HPDE6-E6E7 (cell line): ENCODE measurements around the gene ZDHHC11B.
"Not testable (repeated sequence)": the region's sequence is repeated elsewhere in the genome, so short reads cannot be mapped to it uniquely, and the experiment has no call there.

ENCODE experiments used
- DNase-seq: peaks from one replicate; pipeline ENCODE4 v3.0.0; 2011; ENCODE audit warnings: missing footprints; ENCODE audit errors: extremely low spot score

The ZDHHC11B gene, protein sequence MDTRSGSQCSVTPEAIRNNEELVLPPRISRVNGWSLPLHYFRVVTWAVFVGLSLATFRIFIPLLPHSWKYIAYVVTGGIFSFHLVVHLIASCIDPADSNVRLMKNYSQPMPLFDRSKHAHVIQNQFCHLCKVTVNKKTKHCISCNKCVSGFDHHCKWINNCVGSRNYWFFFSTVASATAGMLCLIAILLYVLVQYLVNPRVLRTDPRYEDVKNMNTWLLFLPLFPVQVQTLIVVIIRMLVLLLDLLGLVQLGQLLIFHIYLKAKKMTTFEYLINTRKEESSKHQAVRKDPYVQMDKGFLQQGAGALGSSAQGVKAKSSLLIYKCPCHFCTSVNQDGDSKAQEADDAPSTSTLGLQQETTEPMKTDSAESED

DNA sequence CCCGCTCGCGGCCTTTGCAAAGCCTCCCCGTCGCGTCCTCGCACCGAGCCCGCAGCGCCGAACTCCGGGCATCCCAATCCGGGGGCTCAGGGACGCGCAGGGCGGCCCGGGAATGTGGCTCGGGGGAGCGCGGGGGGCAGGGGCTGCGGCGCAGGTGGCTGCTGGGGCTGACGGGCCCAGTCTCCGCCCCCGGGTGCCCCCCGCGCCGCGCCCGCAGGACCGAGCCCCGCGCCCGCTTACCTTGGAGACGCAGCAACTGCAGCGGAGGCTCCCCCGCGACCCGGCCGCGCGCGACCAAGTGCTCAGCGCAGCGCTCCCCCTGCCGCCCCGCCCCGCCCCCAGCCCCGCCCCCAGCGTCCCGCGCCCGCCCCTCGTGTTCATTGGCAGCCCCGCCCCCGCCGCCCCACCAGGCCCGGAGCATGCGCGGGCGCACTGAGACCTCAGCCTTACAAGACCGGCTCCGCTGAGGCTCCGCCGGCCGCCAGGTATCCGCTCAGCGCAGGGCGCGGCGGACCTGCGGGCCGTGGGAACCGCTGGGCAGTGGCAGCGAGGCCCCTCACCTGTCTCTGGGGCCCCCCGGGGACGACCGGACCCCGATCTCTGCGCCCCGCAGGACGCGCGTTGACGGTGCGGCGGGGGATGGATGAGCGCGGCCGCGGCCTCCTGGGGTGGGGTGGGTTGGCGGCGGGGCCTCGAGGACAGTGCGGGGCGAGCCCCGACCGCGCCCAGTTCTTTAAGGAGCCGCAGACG, at the start of gene ZDHHC11B:
ZDHHC11B (minus strand) TSS at position 302 of the 750 bp plus-strand sequence. CDS start 17,810 bp downstream, outside the sequence.
- DNase-seq: peak; percentile 99

DNA sequence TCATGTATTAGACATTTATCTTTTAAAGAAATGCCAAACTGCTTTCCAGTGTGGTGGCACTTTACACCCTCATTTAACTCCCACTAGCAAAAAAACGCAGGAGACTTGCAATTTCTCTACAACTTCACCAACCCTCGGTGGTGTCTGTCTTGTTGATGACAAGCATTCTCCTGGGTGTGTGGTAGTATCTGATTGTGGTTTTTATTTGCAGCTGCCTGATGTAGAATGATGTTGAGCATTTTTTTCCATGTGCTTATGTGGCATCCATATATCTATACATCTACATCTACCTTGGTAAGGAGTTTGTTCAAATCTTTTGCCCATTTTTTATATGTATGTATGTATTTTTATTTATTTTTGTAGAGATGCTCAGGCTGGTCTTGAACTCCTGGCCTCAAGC, 49.5 kb upstream of the ZDHHC11B start:
- DNase-seq: not testable (repeated sequence)

DNA sequence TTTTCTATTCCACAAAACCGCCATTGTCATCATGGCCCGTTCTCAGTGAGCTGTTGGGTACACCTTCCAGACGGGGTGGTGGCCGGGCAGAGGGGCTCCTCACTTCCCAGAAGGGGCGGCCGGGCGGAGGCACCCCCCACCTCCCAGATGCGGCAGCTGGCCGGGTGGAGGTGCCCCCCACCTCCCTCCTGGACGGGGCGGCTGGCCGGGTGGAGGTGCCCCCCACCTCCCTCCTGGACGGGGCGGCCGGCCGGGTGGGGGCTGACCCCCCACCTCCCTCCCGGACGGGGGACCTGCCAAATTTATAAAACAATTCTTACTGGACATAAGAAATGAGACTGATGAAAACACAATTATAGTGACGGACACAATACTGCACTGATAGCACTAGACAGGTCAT, 43.7 kb upstream of the ZDHHC11B start:
- DNase-seq: not testable (repeated sequence)

DNA sequence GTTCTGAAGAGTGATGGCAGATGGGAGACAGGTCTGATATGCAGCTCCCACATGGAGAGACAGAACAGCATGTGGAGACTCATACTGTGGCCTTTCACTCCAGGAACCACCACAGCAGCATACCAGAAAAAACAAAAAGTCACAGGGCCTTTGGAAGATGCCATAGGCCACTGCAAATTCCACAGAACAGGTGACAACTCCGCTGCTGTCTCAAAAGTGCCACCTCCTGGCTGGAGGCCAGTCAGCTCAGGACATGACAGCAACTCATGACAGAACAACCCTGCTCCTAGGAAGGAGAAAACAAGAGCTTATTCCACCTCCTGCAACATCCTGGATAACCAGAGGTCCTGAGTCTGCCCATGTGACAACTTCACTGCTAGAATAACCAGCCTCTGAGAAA, 41.0 kb upstream of the ZDHHC11B start:
- DNase-seq: not testable (repeated sequence)

DNA sequence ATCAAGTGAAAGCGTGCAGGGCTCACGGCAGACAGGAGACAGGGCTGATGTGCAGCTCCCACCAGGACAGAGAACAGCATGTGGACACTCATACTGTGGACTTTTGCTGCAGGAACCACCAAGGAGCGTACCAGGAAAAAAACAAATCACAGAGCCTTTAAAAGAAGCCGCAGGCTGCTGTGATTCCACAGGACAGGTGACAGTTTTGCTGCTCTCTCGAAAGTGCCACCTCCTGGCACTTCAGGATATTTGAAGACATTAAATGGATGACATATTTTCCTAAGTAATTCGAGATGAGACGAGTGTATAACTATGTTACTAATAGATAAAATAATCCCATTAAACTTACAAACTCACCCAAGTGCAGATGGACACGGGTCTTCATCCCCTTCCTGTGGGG, 37.0 kb upstream of the ZDHHC11B start:
- DNase-seq: no peak

DNA sequence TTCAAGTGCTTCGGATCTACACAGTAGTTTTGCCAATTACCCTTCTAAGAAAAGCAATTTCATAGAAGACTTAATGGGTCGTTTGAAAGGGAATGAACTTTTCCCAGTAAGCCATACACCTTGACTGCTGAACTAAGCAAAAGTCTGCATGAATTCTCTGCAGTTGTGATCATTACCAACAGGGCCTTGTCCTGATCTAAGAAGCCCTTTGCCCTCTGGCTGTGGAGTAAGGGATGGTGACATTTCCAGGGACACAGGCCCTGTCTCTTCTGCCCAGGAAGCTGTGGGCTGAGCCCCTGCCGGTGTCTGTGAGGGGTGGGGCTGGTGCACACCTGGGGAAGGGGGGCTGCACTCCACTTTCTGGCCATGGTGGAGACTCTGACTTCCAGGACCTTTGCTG, 35.7 kb upstream of the ZDHHC11B start:
- no peak for DNase-seq

DNA sequence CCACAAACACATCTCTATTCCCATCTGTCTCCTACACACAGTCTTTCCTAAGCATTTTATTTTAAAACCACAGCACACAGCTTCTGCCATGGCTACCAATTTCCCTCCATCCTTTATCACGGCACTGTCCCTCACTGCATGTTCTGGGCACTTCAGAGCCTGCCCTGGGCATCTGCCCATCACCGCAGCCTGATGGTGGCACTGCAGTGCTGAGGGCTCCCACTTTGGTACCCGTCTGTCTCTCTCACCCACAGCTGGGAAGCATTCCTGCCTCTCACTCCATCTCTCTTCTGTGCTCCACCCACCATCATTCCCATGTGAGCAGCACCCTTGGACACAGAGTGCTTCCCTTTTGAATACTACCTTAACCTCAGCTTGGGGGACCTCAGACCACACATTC, 34.5 kb upstream of the ZDHHC11B start:
- no peak for DNase-seq

DNA sequence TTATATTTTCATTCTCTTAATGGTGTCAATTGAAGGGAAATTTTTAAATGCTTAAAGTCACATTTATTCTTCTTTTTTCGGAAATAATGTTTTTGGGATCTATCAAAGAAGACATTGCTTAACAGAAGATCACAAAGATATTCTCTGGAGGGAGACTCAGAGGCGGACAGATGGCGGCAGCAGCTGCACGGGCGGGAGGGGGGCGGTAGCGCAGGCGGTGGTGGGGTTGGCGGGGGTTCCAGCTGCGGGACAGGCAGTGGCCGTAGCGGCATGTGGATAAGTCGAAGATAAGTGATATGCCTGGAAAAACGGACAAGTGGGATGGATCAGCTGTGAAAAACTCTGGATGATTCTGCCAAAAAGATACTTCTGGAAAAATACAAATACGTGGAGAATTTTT, 31.6 kb upstream of the ZDHHC11B start:
- DNase-seq: no peak

DNA sequence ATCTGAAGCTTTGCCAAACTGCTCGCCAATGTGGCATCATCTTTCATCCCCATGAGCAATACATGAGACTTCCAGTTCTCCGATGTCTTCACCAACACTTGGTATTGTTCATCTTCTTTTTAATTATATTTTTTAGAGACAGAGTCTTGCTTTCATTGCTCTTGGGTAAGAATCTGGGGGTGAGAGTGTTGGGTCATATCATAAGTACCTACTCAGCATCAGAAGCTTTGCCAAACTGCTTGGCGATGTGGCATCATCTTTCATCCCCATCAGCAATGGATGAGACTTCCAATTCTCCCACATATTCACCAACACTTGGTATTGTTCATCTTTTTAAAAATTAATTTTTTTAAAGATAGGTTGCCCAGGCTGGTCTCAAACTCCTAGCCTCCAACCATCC, 30.9 kb upstream of the ZDHHC11B start:
- DNase-seq: no peak

DNA sequence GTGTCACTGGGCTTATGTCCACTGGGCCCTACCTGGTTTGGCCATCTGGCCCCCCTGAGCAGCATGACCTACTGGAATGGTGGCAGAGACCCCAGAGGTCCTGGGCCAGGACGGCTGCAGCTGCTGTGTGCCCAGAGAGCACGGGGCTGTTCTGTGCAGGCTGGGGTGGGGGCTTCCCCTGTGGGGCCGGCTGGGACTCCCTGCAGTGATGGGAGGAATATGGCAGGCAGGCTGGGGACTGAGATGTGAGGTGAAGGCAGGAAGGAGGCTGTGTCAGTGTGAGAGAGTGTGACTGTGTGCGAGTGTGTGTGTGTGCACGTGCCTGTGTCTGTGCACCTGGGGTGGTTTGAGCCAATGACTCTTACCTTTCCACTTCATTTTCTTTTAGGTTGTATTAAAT, 29.0 kb upstream of the ZDHHC11B start:
- not testable (repeated sequence) for DNase-seq

DNA sequence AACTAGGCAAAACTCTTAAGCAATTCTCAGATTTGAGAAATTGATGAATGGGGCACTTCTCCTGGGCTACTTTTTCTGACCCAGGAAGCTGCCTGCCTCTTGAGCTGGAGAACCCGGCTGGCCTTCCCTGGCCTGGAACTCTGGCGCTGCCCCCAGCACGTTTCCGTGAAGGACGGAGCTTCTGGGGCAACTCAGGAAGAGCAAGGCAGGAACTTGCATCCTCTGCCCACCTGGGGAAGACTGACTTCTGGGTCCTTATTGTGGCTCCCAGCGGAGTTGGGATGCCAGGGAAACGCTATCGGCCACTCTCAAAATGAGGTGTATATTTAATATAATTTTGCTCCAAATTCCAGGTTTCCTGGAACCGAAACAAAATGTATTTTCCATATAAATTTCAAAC, 26.9 kb upstream of the ZDHHC11B start:
- DNase-seq: not testable (repeated sequence)

DNA sequence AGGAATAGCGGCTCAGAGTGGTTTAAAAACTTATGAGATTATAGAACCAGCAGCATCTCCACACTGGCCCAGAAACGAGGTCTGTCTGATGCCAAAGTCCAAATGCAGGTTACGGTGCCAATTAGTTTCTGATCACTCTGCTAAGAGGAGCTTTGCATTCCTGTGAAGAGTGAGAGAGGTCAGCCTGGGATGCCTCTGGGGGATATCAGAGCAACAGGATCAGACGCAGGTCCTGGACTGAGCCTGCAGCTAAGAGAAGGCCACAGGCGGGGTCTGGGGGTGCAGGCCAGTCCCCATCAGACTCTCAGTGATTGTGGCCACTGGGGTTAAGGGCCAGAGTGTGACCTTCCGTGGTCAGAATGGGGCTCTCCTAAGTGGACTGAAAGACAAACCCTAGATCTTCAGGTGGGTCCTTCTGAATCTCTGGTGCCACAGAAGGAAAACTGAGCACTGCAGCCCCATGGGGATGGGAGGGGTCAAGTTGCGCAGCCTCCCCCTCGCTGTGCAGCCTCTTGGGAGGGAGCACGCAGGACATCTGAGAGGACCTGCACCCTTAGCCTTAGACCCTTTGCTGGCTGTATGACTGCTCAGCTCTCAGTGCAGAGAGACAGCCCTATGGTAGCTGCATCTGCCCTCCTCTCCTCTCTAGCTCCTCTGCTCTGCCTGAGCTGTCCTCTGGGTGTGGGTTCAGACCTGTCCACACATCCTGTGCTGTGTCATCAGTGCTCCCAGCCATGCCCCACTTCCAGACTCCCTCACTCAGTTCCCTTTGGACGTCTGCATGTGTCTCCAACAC, 23.4 kb upstream of the ZDHHC11B start:
- DNase-seq: not testable (repeated sequence)

DNA sequence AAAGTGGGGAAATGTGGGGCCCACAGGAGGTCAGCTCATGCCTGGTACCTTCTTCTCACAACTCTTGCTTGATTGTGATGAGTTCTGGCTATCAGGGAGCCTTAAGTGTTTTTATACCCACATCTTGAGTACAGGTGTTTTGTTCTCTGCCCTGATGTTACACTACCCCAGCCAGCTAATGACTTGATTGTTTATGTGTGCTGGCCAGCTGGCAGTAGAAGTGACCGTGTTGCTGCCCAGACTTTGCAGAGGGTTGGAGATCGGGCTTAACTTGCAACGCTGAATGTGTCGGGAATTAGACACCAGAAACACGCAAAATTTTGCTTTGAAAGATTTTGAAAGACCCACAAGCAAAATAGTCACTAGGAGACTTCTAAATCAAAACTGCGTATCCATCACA, 16.9 kb upstream of the ZDHHC11B start:
- DNase-seq: no peak

DNA sequence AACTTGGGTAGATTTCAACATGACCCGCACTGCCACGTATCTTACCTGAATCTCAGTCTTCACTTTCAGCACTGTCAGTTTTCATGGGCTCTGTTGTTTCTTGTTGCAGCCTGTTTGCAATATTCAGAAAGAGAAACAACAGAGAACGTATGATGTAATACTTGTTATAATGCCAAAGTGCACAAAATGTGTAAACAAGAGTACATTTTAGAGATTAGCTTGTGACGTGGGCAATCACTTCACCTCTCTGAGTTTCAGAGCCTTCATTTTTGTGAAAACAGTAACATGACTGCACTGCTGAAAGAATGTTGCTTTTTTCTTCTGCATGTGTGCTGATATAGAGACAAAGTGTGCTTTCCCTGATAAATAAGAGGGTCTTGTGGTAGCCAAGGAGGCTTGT, 16.5 kb upstream of the ZDHHC11B start:
- DNase-seq: not testable (repeated sequence)

DNA sequence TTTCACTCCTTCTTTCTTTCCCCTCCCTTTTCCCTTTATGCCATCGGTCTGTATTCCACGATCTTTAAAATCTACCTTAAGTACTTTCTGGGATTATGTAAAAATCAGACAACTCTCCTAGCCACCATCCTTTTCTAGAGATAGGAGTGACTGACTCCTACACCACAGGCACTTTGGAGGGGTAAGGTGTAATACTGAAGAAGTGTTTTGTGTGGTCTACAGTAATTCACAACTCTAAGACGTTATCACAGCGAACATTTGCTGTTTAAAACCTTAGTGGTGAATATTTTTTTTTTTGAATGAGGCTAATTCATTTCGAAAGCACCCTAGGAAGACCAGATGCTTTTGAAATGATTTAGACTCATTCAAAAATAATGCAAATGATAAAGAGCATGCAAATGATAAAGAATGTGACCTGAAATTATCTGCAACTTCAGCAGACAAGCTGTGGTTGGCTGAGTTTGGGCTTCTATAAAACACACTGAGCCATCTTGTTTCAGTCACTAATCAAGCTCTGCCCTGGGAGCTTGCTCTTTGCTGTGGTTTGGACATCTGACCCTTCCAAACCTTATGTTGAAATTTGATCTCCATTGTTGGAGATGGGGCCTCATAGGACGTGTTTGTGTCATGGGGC, 14.1 kb upstream of the ZDHHC11B start:
- DNase-seq: not testable (repeated sequence)

DNA sequence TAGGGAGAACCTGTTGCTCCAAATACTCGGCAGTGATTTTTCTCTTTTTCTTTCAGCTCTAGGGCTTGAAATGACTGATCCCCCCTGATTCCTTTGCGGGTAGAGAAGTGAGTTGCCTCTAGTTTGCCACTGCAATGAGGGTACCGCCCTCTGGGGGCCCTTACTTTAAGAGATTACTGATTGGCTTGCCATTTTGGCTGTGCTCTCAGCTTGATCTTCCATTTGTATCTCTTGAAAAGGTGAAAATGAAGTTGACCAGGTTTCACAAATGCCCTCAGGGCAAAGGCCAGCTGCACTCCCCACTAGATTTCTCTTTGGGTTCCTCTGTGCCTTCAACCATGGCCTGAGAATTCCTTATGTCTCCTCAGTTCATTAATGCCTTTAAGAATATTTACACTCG, 13.5 kb upstream of the ZDHHC11B start:
- DNase-seq: not testable (repeated sequence)

DNA sequence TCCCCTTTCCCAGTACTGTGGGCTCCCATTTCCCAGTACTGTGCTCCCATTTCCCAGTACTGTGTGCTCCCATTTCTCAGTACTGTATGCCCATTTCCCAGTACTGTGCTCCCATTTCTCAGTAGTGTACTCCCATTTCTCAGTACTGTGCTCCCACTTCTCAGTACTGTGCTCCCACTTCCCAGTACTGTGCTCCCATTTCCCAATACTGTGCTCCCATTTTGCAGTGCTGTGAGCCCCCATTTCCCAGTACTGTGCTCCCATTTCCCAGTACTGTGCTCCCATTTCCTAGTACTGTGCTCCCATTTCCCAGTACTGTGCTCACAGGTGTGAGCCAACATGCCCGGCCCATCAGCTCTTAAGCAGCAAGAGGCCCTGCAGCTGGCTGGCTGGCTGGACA, 11.3 kb upstream of the ZDHHC11B start:
- DNase-seq: not testable (repeated sequence)

DNA sequence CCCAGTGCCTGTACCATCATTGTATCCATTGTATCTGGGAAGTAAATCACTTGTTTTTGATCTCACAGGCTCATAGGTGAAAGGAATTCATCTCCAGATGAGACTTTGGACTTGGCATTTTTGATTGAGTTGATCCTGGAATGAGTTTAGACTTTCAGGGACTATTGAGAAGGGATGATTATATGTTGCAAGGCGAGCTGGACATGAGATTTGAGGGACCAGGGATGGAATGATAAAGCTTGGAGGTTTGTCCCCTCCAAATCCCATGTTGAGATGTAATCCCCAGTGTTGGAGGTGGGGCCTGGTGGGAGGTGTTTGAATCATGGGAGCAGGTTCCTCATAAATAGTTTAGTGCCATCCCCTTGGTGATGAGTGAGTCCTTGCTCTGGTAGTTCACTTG, 10.4 kb upstream of the ZDHHC11B start:
- DNase-seq: not testable (repeated sequence)

DNA sequence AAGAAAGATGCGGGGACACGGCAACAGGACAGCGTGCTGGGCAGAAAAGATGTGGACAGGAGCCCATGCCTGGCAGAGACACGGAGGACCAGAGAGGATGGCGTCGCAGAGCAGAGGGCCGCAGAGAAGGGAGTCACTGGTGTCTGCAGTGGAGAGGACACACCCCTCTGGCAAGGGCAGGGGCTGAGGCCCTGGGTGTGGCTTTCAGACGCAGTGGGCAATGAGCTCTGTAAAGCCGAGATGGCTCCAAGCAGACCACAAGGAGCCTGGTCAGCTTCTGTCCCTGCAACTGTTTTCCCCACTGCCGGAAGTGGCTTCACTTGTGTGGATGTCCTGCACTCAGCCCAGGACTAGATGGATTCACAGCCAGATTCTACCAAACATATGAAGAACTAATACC, 4.2 kb upstream of the ZDHHC11B start:
- DNase-seq: not testable (repeated sequence)

DNA sequence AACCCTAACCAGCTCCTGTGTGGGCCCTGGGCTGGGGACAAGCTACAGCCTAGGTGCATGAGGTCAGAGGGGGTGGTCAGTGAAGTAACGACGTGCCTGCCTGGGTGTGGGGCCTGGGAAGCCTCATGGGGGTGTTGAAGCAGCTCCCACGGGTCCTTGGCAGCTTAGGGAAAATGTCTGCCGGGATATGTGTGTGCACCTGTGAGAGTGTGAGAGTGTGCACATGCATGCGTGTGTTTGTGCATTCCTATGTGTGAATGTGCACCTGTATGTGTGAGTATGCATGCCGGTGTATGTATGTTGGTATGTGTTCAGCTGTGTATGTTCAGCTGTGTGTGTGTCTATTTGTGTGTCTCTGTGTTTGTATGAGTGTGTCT, 3.3 kb upstream of the ZDHHC11B start:
- DNase-seq: not testable (repeated sequence)

DNA sequence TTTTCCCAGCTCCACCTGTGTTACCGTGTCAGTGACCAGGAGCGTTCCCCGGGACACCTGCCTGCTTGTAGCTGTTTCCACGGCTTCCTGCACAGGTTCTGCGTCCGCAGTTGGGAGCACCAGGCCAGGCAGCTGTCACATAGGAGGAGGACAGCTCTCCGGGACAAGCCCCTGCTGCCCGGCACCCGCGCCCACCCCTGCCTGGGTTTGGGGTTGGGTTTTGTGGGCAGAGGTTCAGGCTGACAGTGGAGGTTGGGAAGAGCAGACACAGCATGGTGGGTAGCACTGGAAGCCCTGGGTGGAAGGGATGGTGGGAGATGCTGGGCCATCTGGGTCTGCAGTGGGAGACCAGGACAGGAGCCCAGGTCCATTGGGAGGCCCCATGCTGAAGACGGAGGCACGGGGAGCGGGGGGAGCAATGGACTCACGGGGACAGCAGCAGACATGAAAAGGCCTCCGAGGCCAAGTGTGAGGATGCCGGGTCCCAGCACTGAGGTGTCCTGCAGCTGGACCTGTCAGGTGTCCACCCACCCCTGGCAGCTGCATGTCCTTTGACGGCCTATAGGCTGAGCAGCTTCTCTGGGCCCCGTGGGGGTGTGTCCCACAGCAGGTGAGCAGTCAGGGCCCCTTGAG, 2.8 kb upstream of the ZDHHC11B start:
- DNase-seq: not testable (repeated sequence)
